HCT116 (cell line): ENCODE data around the gene WIPI1.

ENCODE experiments used
- CTCF ChIP-seq, 3 experiments: fragments of 200-600 bp in 1 of 3; sonication (generic) in 1 of 3; IDR thresholded peaks in 2 of 3; conservative IDR thresholded peaks in 1 of 3; 2 replicates each; pipeline ENCODE4 v1.5.1; 2012 to 2017; ENCODE audit warnings: low read depth in 2 of 3, low read length in 2 of 3, antibody characterized with exemption in 1 of 3, borderline replicate concordance in 1 of 3, control low read depth in 1 of 3, mild to moderate bottlenecking in 1 of 3, mixed read lengths in 1 of 3, mixed run types in 1 of 3, moderate library complexity in 1 of 3; ENCODE audit not compliant: insufficient read depth in 1 of 3
- EZH2 ChIP-seq: fragments of 200-600 bp; sonication (generic); IDR thresholded peaks from 2 replicates; pipeline ENCODE4 v1.6.1; 2017; ENCODE audit warnings: antibody characterized with exemption, mixed run types
- POLR2A ChIP-seq: IDR thresholded peaks from 2 replicates; pipeline ENCODE4 v1.7.0; 2011; ENCODE audit warnings: borderline replicate concordance; ENCODE audit not compliant: insufficient read depth, insufficient read length; ENCODE audit errors: extremely low read depth
- POLR2AphosphoS5 ChIP-seq: IDR thresholded peaks from 2 replicates; pipeline ENCODE4 v1.6.1; 2011; ENCODE audit warnings: mild to moderate bottlenecking, low read depth, low read length, moderate library complexity
- RAD21 ChIP-seq: IDR thresholded peaks from 2 replicates; pipeline ENCODE4 v1.6.1; 2012; ENCODE audit warnings: low read depth, mild to moderate bottlenecking
- ZBTB33 ChIP-seq: IDR thresholded peaks from 2 replicates; pipeline ENCODE4 v1.6.1; 2011; ENCODE audit warnings: mild to moderate bottlenecking, low read length, moderate library complexity; ENCODE audit not compliant: insufficient replicate concordance; ENCODE audit errors: extremely low read depth

- TF ChIP-seq CTCF (IDR thresholded peaks at IDR 0.05 in 2 of 3, conservative IDR thresholded peaks at IDR 0.05 in 1 of 3; ENCODE audit: borderline replicate concordance in 1 of 3, insufficient read depth in 1 of 3, low read depth in 2 of 3, low read length in 2 of 3) = no peak
- TF ChIP-seq POLR2A = no peak
- TF ChIP-seq RAD21 = no peak
- no peak for TF ChIP-seq ZBTB33
- no peak for TF ChIP-seq EZH2
- TF ChIP-seq POLR2AphosphoS5 = no peak
These were observed 13.7 kb upstream of the WIPI1 start for GRCh38 chr17:68470961-68471360.
